Mucosa of stomach (tissue), 1 donor: ENCODE results near the gene ALDH8A1.

Source experiments
- H3K27me3 ChIP-seq: one replicate; pipeline ENCODE4 v1.7.0; 2013; ENCODE audit warnings: mild to moderate bottlenecking, low read length; ENCODE audit not compliant: control insufficient read depth, insufficient read depth
- H3K36me3 ChIP-seq: one replicate; pipeline ENCODE4 v1.7.0; 2013; ENCODE audit warnings: low read length; ENCODE audit not compliant: control insufficient read depth, insufficient read depth
- H3K4me1 ChIP-seq: one replicate; pipeline ENCODE4 v1.7.0; 2013; ENCODE audit warnings: mild to moderate bottlenecking, low read length; ENCODE audit not compliant: control insufficient read depth, insufficient read depth
- H3K4me3 ChIP-seq: one replicate; pipeline ENCODE4 v1.7.0; 2013; ENCODE audit warnings: low read length
- H3K9ac ChIP-seq: one replicate; pipeline ENCODE4 v1.7.0; 2013; ENCODE audit warnings: mild to moderate bottlenecking, low read length, moderate library complexity
- H3K9me3 ChIP-seq: one replicate; pipeline ENCODE4 v1.7.0; 2013; ENCODE audit warnings: mild to moderate bottlenecking, low read length, moderate library complexity; ENCODE audit not compliant: control insufficient read depth
- donor health status: Pancreatic carcinoma.

ALDH8A1 gene

GRCh38 chr6:134949927-134950326 is at the start of gene ALDH8A1:
TSS of gene ALDH8A1 (minus strand) at chr6:134950101. CDS start at chr6:134950053, 48 bp downstream.
- no peak within 1 kb of the TSS for H3K4me3 ChIP-seq
- H3K9me3 ChIP-seq: no peaks in the 10 kb centered on the region
- H3K27me3 ChIP-seq: no peaks in the 10 kb centered on the region
- no peaks in the 10 kb centered on the region for H3K36me3 ChIP-seq
- H3K9ac ChIP-seq: no peak within 1 kb of the TSS
- no peaks in the 10 kb centered on the region for H3K4me1 ChIP-seq

- no peak overlapping the region for H3K9ac ChIP-seq
- no peaks in the 10 kb centered on the region for H3K27me3 ChIP-seq
- no peaks in the 10 kb centered on the region for H3K36me3 ChIP-seq
- H3K4me1 ChIP-seq: no peaks in the 10 kb centered on the region
- H3K4me3 ChIP-seq: no peak overlapping the region
- H3K9me3 ChIP-seq: no peaks in the 10 kb centered on the region
Measured at GRCh38 chr6:134999107-134999506, 49.2 kb upstream of the ALDH8A1 start.

- no peaks in the 10 kb centered on the region for H3K27me3 ChIP-seq
- no peak overlapping the region for H3K4me3 ChIP-seq
- H3K9ac ChIP-seq: no peak overlapping the region
- H3K4me1 ChIP-seq: no peaks in the 10 kb centered on the region
- H3K9me3 ChIP-seq: no peaks in the 10 kb centered on the region
- no peaks in the 10 kb centered on the region for H3K36me3 ChIP-seq
Measured at GRCh38 chr6:134997133-134997995, 47.5 kb upstream of the ALDH8A1 start.

- H3K36me3 ChIP-seq: no peaks in the 10 kb centered on the region
- H3K4me3 ChIP-seq: no peak overlapping the region
- H3K4me1 ChIP-seq: no peaks in the 10 kb centered on the region
- H3K27me3 ChIP-seq: no peaks in the 10 kb centered on the region
- H3K9me3 ChIP-seq: no peaks in the 10 kb centered on the region
- H3K9ac ChIP-seq: no peak overlapping the region
Measured at GRCh38 chr6:134995536-134995935, 45.6 kb upstream of the ALDH8A1 start.

- H3K9ac ChIP-seq: no peak overlapping the region
- no peaks in the 10 kb centered on the region for H3K4me1 ChIP-seq
- no peaks in the 10 kb centered on the region for H3K9me3 ChIP-seq
- H3K36me3 ChIP-seq: no peaks in the 10 kb centered on the region
- H3K4me3 ChIP-seq: no peak overlapping the region
- H3K27me3 ChIP-seq: no peaks in the 10 kb centered on the region
Measured at GRCh38 chr6:134994431-134994830, 44.5 kb upstream of the ALDH8A1 start.

GRCh38 chr6:134992155-134992554 is 42.3 kb upstream of the ALDH8A1 start:
- Histone ChIP-seq H3K9me3 (no peaks in the 10 kb centered on the region), H3K9ac (no peak overlapping the region), H3K4me3 (no peak overlapping the region), H3K4me1 (no peaks in the 10 kb centered on the region), H3K36me3 (no peaks in the 10 kb centered on the region), H3K27me3 (no peaks in the 10 kb centered on the region)

GRCh38 chr6:134990262-134990661 is 40.4 kb upstream of the ALDH8A1 start:
- no peaks in the 10 kb centered on the region for H3K36me3 ChIP-seq
- H3K9ac ChIP-seq: no peak overlapping the region
- no peak overlapping the region for H3K4me3 ChIP-seq
- no peaks in the 10 kb centered on the region for H3K27me3 ChIP-seq
- no peaks in the 10 kb centered on the region for H3K9me3 ChIP-seq
- H3K4me1 ChIP-seq: no peaks in the 10 kb centered on the region

- H3K4me3 ChIP-seq: no peak overlapping the region
- no peaks in the 10 kb centered on the region for H3K9me3 ChIP-seq
- no peaks in the 10 kb centered on the region for H3K4me1 ChIP-seq
- no peaks in the 10 kb centered on the region for H3K27me3 ChIP-seq
- H3K9ac ChIP-seq: no peak overlapping the region
- H3K36me3 ChIP-seq: no peaks in the 10 kb centered on the region
Measured at GRCh38 chr6:134984821-134985220, 34.9 kb upstream of the ALDH8A1 start.

GRCh38 chr6:134983823-134984222 is 33.9 kb upstream of the ALDH8A1 start:
- no peak overlapping the region for H3K9ac ChIP-seq
- no peaks in the 10 kb centered on the region for H3K36me3 ChIP-seq
- no peaks in the 10 kb centered on the region for H3K4me1 ChIP-seq
- no peak overlapping the region for H3K4me3 ChIP-seq
- H3K9me3 ChIP-seq: no peaks in the 10 kb centered on the region
- H3K27me3 ChIP-seq: no peaks in the 10 kb centered on the region

GRCh38 chr6:134982161-134982560 is 32.3 kb upstream of the ALDH8A1 start:
- H3K4me1 ChIP-seq: no peaks in the 10 kb centered on the region
- H3K27me3 ChIP-seq: no peaks in the 10 kb centered on the region
- no peaks in the 10 kb centered on the region for H3K36me3 ChIP-seq
- no peak overlapping the region for H3K4me3 ChIP-seq
- no peaks in the 10 kb centered on the region for H3K9me3 ChIP-seq
- no peak overlapping the region for H3K9ac ChIP-seq

- no peaks in the 10 kb centered on the region for H3K36me3 ChIP-seq
- no peaks in the 10 kb centered on the region for H3K4me1 ChIP-seq
- no peak overlapping the region for H3K4me3 ChIP-seq
- H3K9ac ChIP-seq: no peak overlapping the region
- no peaks in the 10 kb centered on the region for H3K9me3 ChIP-seq
- H3K27me3 ChIP-seq: no peaks in the 10 kb centered on the region
Measured at GRCh38 chr6:134980846-134981245, 30.9 kb upstream of the ALDH8A1 start.

- no peak overlapping the region for H3K9ac ChIP-seq
- H3K4me1 ChIP-seq: no peaks in the 10 kb centered on the region
- H3K36me3 ChIP-seq: no peaks in the 10 kb centered on the region
- no peak overlapping the region for H3K4me3 ChIP-seq
- no peaks in the 10 kb centered on the region for H3K27me3 ChIP-seq
- H3K9me3 ChIP-seq: no peaks in the 10 kb centered on the region
Measured at GRCh38 chr6:134979142-134979541, 29.2 kb upstream of the ALDH8A1 start.
